A549 (cell line): ENCODE results near the gene NPM1.

Experiments used
- MYC ChIP-seq: IDR thresholded peaks from 2 replicates; pipeline ENCODE4 v1.6.1; 2012; ENCODE audit warnings: mild to moderate bottlenecking, inconsistent platforms, low read length, improper control_type of control experiment, borderline replicate concordance
- POLR2A ChIP-seq: IDR thresholded peaks from 2 replicates; pipeline ENCODE4 v1.6.1; 2012; ENCODE audit warnings: mild to moderate bottlenecking, low read length
- RAD21 ChIP-seq, 2 experiments: fragments of >200 bp in 1 of 2; sonication (Bioruptor Twin) in 1 of 2; formaldehyde crosslinking in 1 of 2; IDR thresholded peaks in 1 of 2; conservative IDR thresholded peaks in 1 of 2; 2 replicates in 1 of 2; 3 replicates in 1 of 2; pipeline ENCODE4 v1.6.1; 2012 to 2018; ENCODE audit warnings: inconsistent platforms in 1 of 2
- TF ChIP-seq, protein P1 (sequence below): fragments of >200 bp; sonication (Bioruptor Twin); formaldehyde crosslinking; IDR thresholded peaks from 3 replicates; pipeline ENCODE4 v1.5.1; 2016
- TF ChIP-seq, protein P2 (sequence below): IDR thresholded peaks from 2 replicates; pipeline ENCODE4 v1.6.1; 2012
- TF ChIP-seq, protein P3 (sequence below): fragments of 200-600 bp; sonication (generic); IDR thresholded peaks from 2 replicates; pipeline ENCODE4 v1.6.1; 2016; ENCODE audit warnings: antibody characterized with exemption, mild to moderate bottlenecking, moderate library complexity
- TF ChIP-seq, protein P4 (sequence below): IDR thresholded peaks from 2 replicates; pipeline ENCODE4 v1.6.1; 2012

DNA sequence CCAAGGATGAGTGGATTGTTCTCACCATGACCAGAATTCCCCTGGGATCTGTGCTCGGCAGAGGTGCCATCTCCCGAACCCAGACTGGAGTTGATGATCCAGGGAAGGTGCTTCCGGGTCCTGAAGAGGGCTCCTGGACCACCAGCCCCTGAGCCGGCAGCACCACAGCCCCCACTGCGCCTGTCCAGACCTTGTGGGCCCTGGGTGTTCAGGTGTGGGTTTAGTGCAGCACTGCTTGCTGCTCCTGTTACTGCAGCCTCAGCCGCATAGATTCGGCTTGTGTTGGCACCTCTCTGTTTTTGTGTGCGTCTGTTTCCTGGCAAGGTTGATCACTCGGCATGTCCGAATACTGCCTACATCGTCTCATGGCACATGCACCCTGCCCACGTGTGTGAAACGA is 16.3 kb upstream of the NPM1 start:
- TF ChIP-seq, protein P1, sequence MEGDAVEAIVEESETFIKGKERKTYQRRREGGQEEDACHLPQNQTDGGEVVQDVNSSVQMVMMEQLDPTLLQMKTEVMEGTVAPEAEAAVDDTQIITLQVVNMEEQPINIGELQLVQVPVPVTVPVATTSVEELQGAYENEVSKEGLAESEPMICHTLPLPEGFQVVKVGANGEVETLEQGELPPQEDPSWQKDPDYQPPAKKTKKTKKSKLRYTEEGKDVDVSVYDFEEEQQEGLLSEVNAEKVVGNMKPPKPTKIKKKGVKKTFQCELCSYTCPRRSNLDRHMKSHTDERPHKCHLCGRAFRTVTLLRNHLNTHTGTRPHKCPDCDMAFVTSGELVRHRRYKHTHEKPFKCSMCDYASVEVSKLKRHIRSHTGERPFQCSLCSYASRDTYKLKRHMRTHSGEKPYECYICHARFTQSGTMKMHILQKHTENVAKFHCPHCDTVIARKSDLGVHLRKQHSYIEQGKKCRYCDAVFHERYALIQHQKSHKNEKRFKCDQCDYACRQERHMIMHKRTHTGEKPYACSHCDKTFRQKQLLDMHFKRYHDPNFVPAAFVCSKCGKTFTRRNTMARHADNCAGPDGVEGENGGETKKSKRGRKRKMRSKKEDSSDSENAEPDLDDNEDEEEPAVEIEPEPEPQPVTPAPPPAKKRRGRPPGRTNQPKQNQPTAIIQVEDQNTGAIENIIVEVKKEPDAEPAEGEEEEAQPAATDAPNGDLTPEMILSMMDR: no peak
- TF ChIP-seq MYC (no peak), POLR2A (no peak), RAD21 (conservative IDR thresholded peaks at IDR 0.05 in 1 of 2, IDR thresholded peaks at IDR 0.05 in 1 of 2) (no peak)
- TF ChIP-seq, protein P2, sequence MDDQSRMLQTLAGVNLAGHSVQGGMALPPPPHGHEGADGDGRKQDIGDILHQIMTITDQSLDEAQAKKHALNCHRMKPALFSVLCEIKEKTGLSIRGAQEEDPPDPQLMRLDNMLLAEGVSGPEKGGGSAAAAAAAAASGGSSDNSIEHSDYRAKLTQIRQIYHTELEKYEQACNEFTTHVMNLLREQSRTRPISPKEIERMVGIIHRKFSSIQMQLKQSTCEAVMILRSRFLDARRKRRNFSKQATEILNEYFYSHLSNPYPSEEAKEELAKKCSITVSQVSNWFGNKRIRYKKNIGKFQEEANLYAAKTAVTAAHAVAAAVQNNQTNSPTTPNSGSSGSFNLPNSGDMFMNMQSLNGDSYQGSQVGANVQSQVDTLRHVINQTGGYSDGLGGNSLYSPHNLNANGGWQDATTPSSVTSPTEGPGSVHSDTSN: no peak
- TF ChIP-seq, protein P3, sequence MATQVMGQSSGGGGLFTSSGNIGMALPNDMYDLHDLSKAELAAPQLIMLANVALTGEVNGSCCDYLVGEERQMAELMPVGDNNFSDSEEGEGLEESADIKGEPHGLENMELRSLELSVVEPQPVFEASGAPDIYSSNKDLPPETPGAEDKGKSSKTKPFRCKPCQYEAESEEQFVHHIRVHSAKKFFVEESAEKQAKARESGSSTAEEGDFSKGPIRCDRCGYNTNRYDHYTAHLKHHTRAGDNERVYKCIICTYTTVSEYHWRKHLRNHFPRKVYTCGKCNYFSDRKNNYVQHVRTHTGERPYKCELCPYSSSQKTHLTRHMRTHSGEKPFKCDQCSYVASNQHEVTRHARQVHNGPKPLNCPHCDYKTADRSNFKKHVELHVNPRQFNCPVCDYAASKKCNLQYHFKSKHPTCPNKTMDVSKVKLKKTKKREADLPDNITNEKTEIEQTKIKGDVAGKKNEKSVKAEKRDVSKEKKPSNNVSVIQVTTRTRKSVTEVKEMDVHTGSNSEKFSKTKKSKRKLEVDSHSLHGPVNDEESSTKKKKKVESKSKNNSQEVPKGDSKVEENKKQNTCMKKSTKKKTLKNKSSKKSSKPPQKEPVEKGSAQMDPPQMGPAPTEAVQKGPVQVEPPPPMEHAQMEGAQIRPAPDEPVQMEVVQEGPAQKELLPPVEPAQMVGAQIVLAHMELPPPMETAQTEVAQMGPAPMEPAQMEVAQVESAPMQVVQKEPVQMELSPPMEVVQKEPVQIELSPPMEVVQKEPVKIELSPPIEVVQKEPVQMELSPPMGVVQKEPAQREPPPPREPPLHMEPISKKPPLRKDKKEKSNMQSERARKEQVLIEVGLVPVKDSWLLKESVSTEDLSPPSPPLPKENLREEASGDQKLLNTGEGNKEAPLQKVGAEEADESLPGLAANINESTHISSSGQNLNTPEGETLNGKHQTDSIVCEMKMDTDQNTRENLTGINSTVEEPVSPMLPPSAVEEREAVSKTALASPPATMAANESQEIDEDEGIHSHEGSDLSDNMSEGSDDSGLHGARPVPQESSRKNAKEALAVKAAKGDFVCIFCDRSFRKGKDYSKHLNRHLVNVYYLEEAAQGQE: no peak
- TF ChIP-seq, protein P4, sequence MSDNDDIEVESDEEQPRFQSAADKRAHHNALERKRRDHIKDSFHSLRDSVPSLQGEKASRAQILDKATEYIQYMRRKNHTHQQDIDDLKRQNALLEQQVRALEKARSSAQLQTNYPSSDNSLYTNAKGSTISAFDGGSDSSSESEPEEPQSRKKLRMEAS: no peak
